Neural cell (in vitro differentiated cells): Measurements from ENCODE around the gene CCR7.

Experiments used
- CTCF ChIP-seq: fragments of 450-650 bp; IDR thresholded peaks from 2 replicates; pipeline ENCODE4 v1.5.1; 2014; ENCODE audit warnings: antibody characterized with exemption, mild to moderate bottlenecking, moderate library complexity; ENCODE audit not compliant: poor library complexity, severe bottlenecking
- EP300 ChIP-seq: fragments of 450-650 bp; conservative IDR thresholded peaks from 2 replicates; pipeline ENCODE4 v1.6.1; 2014; ENCODE audit warnings: antibody characterized with exemption, mild to moderate bottlenecking, moderate library complexity; ENCODE audit not compliant: poor library complexity, severe bottlenecking
- MXI1 ChIP-seq: fragments of 450-650 bp; conservative IDR thresholded peaks from 2 replicates; pipeline ENCODE4 v1.6.1; 2014; ENCODE audit warnings: antibody characterized with exemption, mild to moderate bottlenecking; ENCODE audit not compliant: poor library complexity, severe bottlenecking
- POLR2AphosphoS5 ChIP-seq: IDR thresholded peaks from 2 replicates; pipeline ENCODE4 v1.6.1; 2012
- RAD21 ChIP-seq: fragments of 450-650 bp; conservative IDR thresholded peaks from 2 replicates; pipeline ENCODE4 v1.6.1; 2014; ENCODE audit warnings: antibody characterized with exemption, mild to moderate bottlenecking, moderate library complexity
- SMC3 ChIP-seq: fragments of 450-650 bp; conservative IDR thresholded peaks from 2 replicates; pipeline ENCODE4 v1.6.1; 2014; ENCODE audit warnings: antibody characterized with exemption, mild to moderate bottlenecking, moderate library complexity; ENCODE audit not compliant: poor library complexity
- TAF1 ChIP-seq: IDR thresholded peaks from 2 replicates; pipeline ENCODE4 v1.6.1; 2012; ENCODE audit warnings: low read depth

- TF ChIP-seq POLR2AphosphoS5 = no peak
- TF ChIP-seq CTCF = no peak
- TF ChIP-seq RAD21 = no peak
- no peak for TF ChIP-seq MXI1
- TF ChIP-seq EP300 = no peak
- no peak for TF ChIP-seq TAF1
- TF ChIP-seq SMC3 = no peak
Observed at GRCh38 chr17:40547785-40548478, 17.3 kb downstream of the CCR7 start.
